SK-N-MC (cell line): ENCODE data around the gene HELB.

ENCODE experiments used
- EZH2 ChIP-seq: fragments of 200-600 bp; sonication (generic); IDR thresholded peaks from one replicate; pipeline ENCODE4 v1.6.1; 2017; ENCODE audit warnings: antibody characterized with exemption
- FOXP2 ChIP-seq: optimal IDR thresholded peaks from 2 replicates; pipeline ENCODE3; 2011; ENCODE audit warnings: mild to moderate bottlenecking, moderate library complexity; ENCODE audit not compliant: insufficient read depth; ENCODE audit errors: extremely low read length, control extremely low read depth
- POLR2AphosphoS5 ChIP-seq: IDR thresholded peaks from 2 replicates; pipeline ENCODE4 v1.6.1; 2012; ENCODE audit warnings: mild to moderate bottlenecking, low read depth, low read length, borderline replicate concordance

- TF ChIP-seq POLR2AphosphoS5 (no peak), EZH2 (no peak), FOXP2 (no peak)
These were observed 29.6 kb upstream of the HELB start for GRCh38 chr12:66272650-66273049.
